GM12878 (cell line): ENCODE results near the gene ARHGAP6. TPM values are rescaled to one million over a fixed set of nuclear protein-coding genes. Genes with fewer than 3 reads are reported as not detected.

Experiments used
- ATAC-seq: fragments of 200-7000 bp; cut with Tn5 transposase; 3 replicates; pipeline ENCODE4 v1.9.1; 2020; ENCODE audit warnings: mild to moderate bottlenecking, moderate library complexity
- BruUV-seq: library from RNA; stranded (reverse); fragments of 400-500 nt; replicated peaks from 2 replicates; lab custom pipeline; 2021; lab: Mats Ljungman, UMichigan
- CTCF ChIA-PET: fragments of 300-600 bp; sonication (Branson Sonifier 250); formaldehyde crosslinking; extraction: SDS; loops from one replicate; lab custom pipeline; 2021; ENCODE audit warnings: inconsistent platforms; lab: Yijun Ruan, JAX
- POLR2A ChIA-PET: fragments of 350-600 bp; formaldehyde crosslinking; extraction: SDS; loops from one replicate; lab custom pipeline; 2021; ENCODE audit warnings: inconsistent platforms; lab: Charles Lee
- RAD21 ChIA-PET: fragments of 300-600 bp; sonication (Branson Sonifier 250); formaldehyde crosslinking; loops from one replicate; lab custom pipeline; 2023; ENCODE audit warnings: antibody characterized with exemption; ENCODE audit not compliant: unreplicated experiment; lab: Charles Lee
- SMC1A ChIA-PET: fragments of 300-600 bp; sonication (Branson Sonifier 250); formaldehyde crosslinking; loops from one replicate; lab custom pipeline; 2023; ENCODE audit not compliant: unreplicated experiment, uncharacterized antibody; lab: Charles Lee
- DNase-seq: peaks from one replicate; pipeline ENCODE4 v3.0.0-alpha.2; 2011; ENCODE audit warnings: low read depth, low spot score
- FAIRE-seq: peaks from 3 replicates; lab custom pipeline; 2011; peaks lifted over from hg19 to GRCh38; lab: Jason Lieb, UNC
- H2AFZ ChIP-seq: 2 replicates; pipeline ENCODE4 v1.6.0; 2011; ENCODE audit warnings: low read depth, low read length, control low read depth; ENCODE audit not compliant: control insufficient read depth
- H3K27ac ChIP-seq: 2 replicates; pipeline ENCODE4 v1.5.1; 2011; ENCODE audit warnings: control low read depth; ENCODE audit not compliant: control insufficient read depth, insufficient read depth
- H3K27me3 ChIP-seq, 2 experiments: replicated peaks in 1 of 2; 2 replicates each; pipeline versions ENCODE4 v1.6.0 to v1.6.1; 2011; ENCODE audit warnings: low read length in 1 of 2; ENCODE audit not compliant: control insufficient read depth in 2 of 2, insufficient read depth in 2 of 2
- H3K36me3 ChIP-seq, 2 experiments: 2 replicates each; pipeline ENCODE4 v1.5.1; 2011; ENCODE audit warnings: low read length in 1 of 2; ENCODE audit not compliant: control insufficient read depth in 2 of 2, insufficient read depth in 2 of 2
- H3K4me1 ChIP-seq: 2 replicates; pipeline ENCODE4 v1.6.1; 2011; ENCODE audit warnings: mild to moderate bottlenecking, low read length, moderate library complexity, mixed read lengths; ENCODE audit not compliant: control insufficient read depth, insufficient read depth
- H3K4me2 ChIP-seq: 2 replicates; pipeline ENCODE4 v1.6.0; 2011; ENCODE audit warnings: control low read depth; ENCODE audit not compliant: control insufficient read depth, insufficient read depth
- H3K4me3 ChIP-seq: fragments of 200-600 bp; sonication (generic); 2 replicates; pipeline ENCODE4 v1.5.1; 2016
- H3K79me2 ChIP-seq: 2 replicates; pipeline ENCODE4 v1.6.0; 2011; ENCODE audit warnings: low read length; ENCODE audit not compliant: control insufficient read depth, insufficient read depth
- H3K9ac ChIP-seq: 2 replicates; pipeline ENCODE4 v1.8.0; 2011; ENCODE audit warnings: low read length, control low read depth, mixed read lengths; ENCODE audit not compliant: control insufficient read depth, insufficient read depth
- H3K9me3 ChIP-seq: replicated peaks from 3 replicates; pipeline ENCODE4 v1.5.1; 2011; ENCODE audit warnings: mild to moderate bottlenecking, low read length; ENCODE audit not compliant: control insufficient read depth, insufficient read depth
- H4K20me1 ChIP-seq: 2 replicates; pipeline ENCODE4 v1.6.0; 2011; ENCODE audit not compliant: control insufficient read depth, insufficient read depth
- CBX5 ChIP-seq: sonication (generic); IDR thresholded peaks from 2 replicates; pipeline ENCODE4 v1.6.1; 2016; ENCODE audit warnings: low read depth, moderate library complexity, mild to moderate bottlenecking, inconsistent platforms
- CREM ChIP-seq: IDR thresholded peaks from 2 replicates; pipeline ENCODE4 v1.6.1; 2014; ENCODE audit warnings: antibody characterized with exemption, low read depth
- EED ChIP-seq: sonication (generic); IDR thresholded peaks from 2 replicates; pipeline ENCODE4 v1.6.1; 2016; ENCODE audit warnings: antibody characterized with exemption, low read depth
- EGR1 ChIP-seq, 2 experiments: IDR thresholded peaks; 1 replicate in 1 of 2; 2 replicates in 1 of 2; pipeline ENCODE4 v1.6.1; 2011 to 2012; ENCODE audit warnings: low read depth in 2 of 2, low read length in 2 of 2, borderline replicate concordance in 1 of 2, mild to moderate bottlenecking in 1 of 2, moderate library complexity in 1 of 2
- KLF5 ChIP-seq: fragments of 450-650 bp; IDR thresholded peaks from 2 replicates; pipeline ENCODE4 v1.6.1; 2014; ENCODE audit warnings: mild to moderate bottlenecking; ENCODE audit not compliant: partially characterized antibody
- MYC ChIP-seq: IDR thresholded peaks from 2 replicates; pipeline ENCODE4 v1.6.1; 2011; ENCODE audit warnings: mild to moderate bottlenecking, low read length, moderate library complexity, inconsistent platforms; ENCODE audit not compliant: insufficient read depth, insufficient replicate concordance, insufficient read length, severe bottlenecking
- NR2C1 ChIP-seq: fragments of 450-650 bp; IDR thresholded peaks from 2 replicates; pipeline ENCODE4 v1.6.1; 2017; ENCODE audit warnings: antibody characterized with exemption, mild to moderate bottlenecking, moderate library complexity
- PAX5 ChIP-seq: IDR thresholded peaks from 2 replicates; pipeline ENCODE4 v1.6.1; 2011; ENCODE audit warnings: low read depth, low read length, borderline replicate concordance
- POLR2AphosphoS5 ChIP-seq: IDR thresholded peaks from 2 replicates; pipeline ENCODE4 v1.6.1; 2011; ENCODE audit warnings: mild to moderate bottlenecking, low read length, inconsistent platforms
- SMAD1 ChIP-seq: fragments of 450-650 bp; IDR thresholded peaks from 2 replicates; pipeline ENCODE4 v1.6.1; 2018; ENCODE audit warnings: mild to moderate bottlenecking, low read depth; ENCODE audit not compliant: partially characterized antibody
- SMAD5 ChIP-seq: IDR thresholded peaks from 2 replicates; pipeline ENCODE4 v1.6.1; 2016; ENCODE audit warnings: antibody characterized with exemption, low read depth
- STAT3 ChIP-seq: IDR thresholded peaks from 2 replicates; pipeline ENCODE4 v1.6.1; 2011; ENCODE audit warnings: low read depth, low read length, improper control_type of control experiment
- ZSCAN29 ChIP-seq: fragments of 450-650 bp; IDR thresholded peaks from 2 replicates; pipeline ENCODE4 v1.6.1; 2017; ENCODE audit warnings: mild to moderate bottlenecking, moderate library complexity
- in situ Hi-C: fragments of 300-500 bp; cut with MboI; formaldehyde crosslinking; loops from 9 replicates; pipeline ENCODE4 v1.14.3; 2018; ENCODE audit warnings: mixed read lengths
- intact Hi-C: fragments of 100-400 bp; cut with micrococcal nuclease; formaldehyde crosslinking; loops from one replicate; pipeline ENCODE4 v1.14.2; 2022; ENCODE audit not compliant: unreplicated experiment
- polyA plus RNA-seq, 11 experiments: library from polyadenylated mRNA; depleted of rRNA in 4 of 11; unstranded in 6 of 11; stranded (reverse) in 5 of 11; fragments of >200 nt; fragmentation: Nextera tagmentation in 4 of 11; fragmentation: Illumina TruSeq in 1 of 11; extraction: Ambion mirVana in 4 of 11; extraction: Trizol in 1 of 11; gene quantifications; 1 replicate in 1 of 11; 2 replicates in 10 of 11; pipeline versions ENCODE4 v1.2.1 to v1.2.3, GENCODE V29; 2011 to 2016; ENCODE audit warnings: inconsistent platforms in 2 of 11, missing spikeins in 2 of 11, low read depth in 1 of 11
- total RNA-seq, 4 experiments: library from RNA; depleted of rRNA in 3 of 4; stranded (reverse); fragments of >200 nt in 3 of 4; fragmentation: Illumina TruSeq in 1 of 4; extraction: Trizol in 1 of 4; gene quantifications; 2 replicates each; pipeline versions ENCODE4 v1.2.1 to v1.2.3, GENCODE V29; 2013 to 2021
- TF ChIP-seq, protein P1 (sequence below): fragments of 450-650 bp; conservative IDR thresholded peaks from 2 replicates; pipeline ENCODE4 v1.6.1; 2017; ENCODE audit warnings: mild to moderate bottlenecking, moderate library complexity

The ARHGAP6 gene
- total and polyA plus RNA-seq, 10 of the 15 experiments (the other 5 are each of a cell fraction or from before 2014, with no cell fraction given) = 0.20 to 1.8 (median 0.76) TPM

DNA sequence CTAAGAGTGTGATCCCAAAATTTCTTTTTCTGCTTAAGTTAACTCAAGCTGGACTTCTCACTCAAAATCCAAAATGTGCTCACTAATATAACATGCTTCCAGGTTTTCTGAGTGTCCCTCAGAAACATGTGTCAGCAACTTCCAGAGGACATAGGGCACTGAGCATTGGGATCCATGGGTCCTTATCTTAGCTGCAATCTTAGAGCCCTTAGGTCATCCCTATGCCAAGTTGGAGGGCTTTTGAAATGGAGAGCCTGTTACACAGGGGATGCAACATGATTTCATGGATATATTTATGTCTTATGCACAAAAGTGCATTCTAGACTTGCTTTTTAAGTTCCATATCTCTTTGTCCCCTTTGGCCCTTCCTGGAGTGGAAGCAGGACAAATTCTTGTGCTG, 566.3 kb downstream of the ARHGAP6 start:
- POLR2A ChIA-PET = interaction anchor here (0.6 kb wide), 1 partner anchor 42 kb away, joined by 3 read pairs; no protein-coding TSS in a partner anchor
- CTCF ChIA-PET = interaction anchor here (0.6 kb wide), 1 partner anchor 224 kb away, joined by 3 read pairs; no protein-coding TSS in a partner anchor
- H3K36me3 ChIP-seq = no peaks in the 10 kb centered on the region
- no peaks in the 10 kb centered on the region for H3K9me3 ChIP-seq
- no TSS peak for BruUV-seq
- ATAC-seq (no peak), FAIRE-seq (no peak), DNase-seq (no peak)
- RAD21 ChIA-PET = no interaction called here
- no peak overlapping the region for H3K9ac ChIP-seq
- TF ChIP-seq CREM = no peak
- TF ChIP-seq POLR2AphosphoS5 = no peak
- no peak for TF ChIP-seq SMAD1
- no peak for TF ChIP-seq SMAD5
- no peak for TF ChIP-seq ZSCAN29
- TF ChIP-seq EGR1 (IDR thresholded peaks at IDR 0.05; ENCODE audit: borderline replicate concordance in 1 of 2, low read depth in 2 of 2, low read length in 2 of 2) = no peak
- no peak for TF ChIP-seq STAT3
- no peaks in the 10 kb centered on the region for H3K27me3 ChIP-seq
- no peak overlapping the region for H3K4me2 ChIP-seq
- H2AFZ ChIP-seq = no peak overlapping the region
- SMC1A ChIA-PET = no interaction called here
- no peaks in the 10 kb centered on the region for H4K20me1 ChIP-seq
- no peak overlapping the region for H3K27ac ChIP-seq
- in situ Hi-C loops = no loop called here
- no peaks in the 10 kb centered on the region for H3K79me2 ChIP-seq
- intact Hi-C loops = loop anchor here (10.0 kb wide), 1 partner anchor 225 kb away; no protein-coding TSS in a partner anchor
- no peaks in the 10 kb centered on the region for H3K4me1 ChIP-seq
- H3K4me3 ChIP-seq = no peak overlapping the region

DNA sequence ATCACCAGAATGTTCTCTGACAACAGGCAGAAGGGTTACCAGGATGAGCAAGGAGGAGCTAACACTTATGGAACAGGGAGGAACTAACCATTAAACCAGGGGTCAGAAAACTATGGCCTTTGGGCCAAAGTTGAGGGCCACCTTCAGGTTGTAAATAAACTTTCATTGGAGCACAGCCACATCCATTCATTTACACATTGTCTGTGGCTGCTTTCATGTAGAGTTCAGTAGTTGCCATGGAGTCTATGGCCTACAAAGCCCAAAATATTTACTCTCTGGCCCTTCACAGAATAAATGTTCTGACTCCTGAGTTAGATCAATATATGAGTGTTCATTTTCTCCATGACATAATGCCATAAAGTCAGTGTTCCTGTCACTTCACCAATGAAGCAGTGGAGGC, 567.8 kb downstream of the ARHGAP6 start:
- H3K4me1 ChIP-seq = no peaks in the 10 kb centered on the region
- H2AFZ ChIP-seq = no peak overlapping the region
- ChIA-PET SMC1A (interaction anchor here (1.5 to 1.9 kb wide), 2 partner anchors 8 to 86 kb away, joined by 3 to 5 read pairs; no protein-coding TSS in a partner anchor), POLR2A (no interaction called here), RAD21 (no interaction called here), CTCF (interaction anchor here (1.0 kb wide), 1 partner anchor 39 kb away, joined by 3 read pairs; no protein-coding TSS in a partner anchor)
- intact Hi-C loops = loop anchor here (10.0 kb wide), 1 partner anchor 223 kb away; no protein-coding TSS in a partner anchor
- FAIRE-seq (no peak), ATAC-seq (no peak), DNase-seq (no peak)
- H3K27me3 ChIP-seq = no peaks in the 10 kb centered on the region
- no peaks in the 10 kb centered on the region for H4K20me1 ChIP-seq
- no peak overlapping the region for H3K4me3 ChIP-seq
- H3K27ac ChIP-seq = no peak overlapping the region
- H3K9me3 ChIP-seq = no peaks in the 10 kb centered on the region
- in situ Hi-C loops = no loop called here
- no peaks in the 10 kb centered on the region for H3K79me2 ChIP-seq
- no TSS peak for BruUV-seq
- H3K4me2 ChIP-seq = no peak overlapping the region
- TF ChIP-seq PAX5 (no peak), EED (no peak), CBX5 (no peak), NR2C1 (no peak), MYC (no peak), ZSCAN29 (no peak), KLF5 (no peak)
- TF ChIP-seq, protein P1, sequence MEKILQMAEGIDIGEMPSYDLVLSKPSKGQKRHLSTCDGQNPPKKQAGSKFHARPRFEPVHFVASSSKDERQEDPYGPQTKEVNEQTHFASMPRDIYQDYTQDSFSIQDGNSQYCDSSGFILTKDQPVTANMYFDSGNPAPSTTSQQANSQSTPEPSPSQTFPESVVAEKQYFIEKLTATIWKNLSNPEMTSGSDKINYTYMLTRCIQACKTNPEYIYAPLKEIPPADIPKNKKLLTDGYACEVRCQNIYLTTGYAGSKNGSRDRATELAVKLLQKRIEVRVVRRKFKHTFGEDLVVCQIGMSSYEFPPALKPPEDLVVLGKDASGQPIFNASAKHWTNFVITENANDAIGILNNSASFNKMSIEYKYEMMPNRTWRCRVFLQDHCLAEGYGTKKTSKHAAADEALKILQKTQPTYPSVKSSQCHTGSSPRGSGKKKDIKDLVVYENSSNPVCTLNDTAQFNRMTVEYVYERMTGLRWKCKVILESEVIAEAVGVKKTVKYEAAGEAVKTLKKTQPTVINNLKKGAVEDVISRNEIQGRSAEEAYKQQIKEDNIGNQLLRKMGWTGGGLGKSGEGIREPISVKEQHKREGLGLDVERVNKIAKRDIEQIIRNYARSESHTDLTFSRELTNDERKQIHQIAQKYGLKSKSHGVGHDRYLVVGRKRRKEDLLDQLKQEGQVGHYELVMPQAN = no peak
- no peaks in the 10 kb centered on the region for H3K36me3 ChIP-seq
- no peak overlapping the region for H3K9ac ChIP-seq
